Measurements from ENCODE around the gene ATXN2.
"Not testable (repeated sequence)": the region's sequence is repeated elsewhere in the genome, so short reads cannot be mapped to it uniquely, and the experiment has no call there.

DNA sequence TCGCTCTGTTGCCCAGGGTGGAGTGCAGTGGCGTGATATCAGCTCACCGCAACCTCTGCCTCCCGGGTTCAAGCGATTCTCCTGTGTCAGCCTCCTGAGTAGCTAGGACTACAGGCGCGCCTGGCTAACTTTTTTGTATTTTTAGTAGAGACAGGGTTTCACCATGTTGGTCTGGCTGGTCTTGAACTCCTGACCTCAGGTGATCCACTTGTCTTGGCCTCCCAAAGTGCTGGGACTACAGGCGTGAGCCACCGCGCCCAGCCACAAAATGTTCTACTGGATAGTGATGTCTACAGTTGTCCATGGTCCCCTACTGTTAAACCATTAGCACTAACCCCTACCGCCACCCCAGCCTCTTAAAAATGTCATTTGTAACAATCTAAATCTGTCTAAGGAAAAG is 139.0 kb downstream of the ATXN2 start:
- TF ChIP-seq EZH2 (optimal IDR thresholded peaks at IDR 0.05; ENCODE audit: low read depth, low read length): not testable (repeated sequence)
- TF ChIP-seq, protein P1, sequence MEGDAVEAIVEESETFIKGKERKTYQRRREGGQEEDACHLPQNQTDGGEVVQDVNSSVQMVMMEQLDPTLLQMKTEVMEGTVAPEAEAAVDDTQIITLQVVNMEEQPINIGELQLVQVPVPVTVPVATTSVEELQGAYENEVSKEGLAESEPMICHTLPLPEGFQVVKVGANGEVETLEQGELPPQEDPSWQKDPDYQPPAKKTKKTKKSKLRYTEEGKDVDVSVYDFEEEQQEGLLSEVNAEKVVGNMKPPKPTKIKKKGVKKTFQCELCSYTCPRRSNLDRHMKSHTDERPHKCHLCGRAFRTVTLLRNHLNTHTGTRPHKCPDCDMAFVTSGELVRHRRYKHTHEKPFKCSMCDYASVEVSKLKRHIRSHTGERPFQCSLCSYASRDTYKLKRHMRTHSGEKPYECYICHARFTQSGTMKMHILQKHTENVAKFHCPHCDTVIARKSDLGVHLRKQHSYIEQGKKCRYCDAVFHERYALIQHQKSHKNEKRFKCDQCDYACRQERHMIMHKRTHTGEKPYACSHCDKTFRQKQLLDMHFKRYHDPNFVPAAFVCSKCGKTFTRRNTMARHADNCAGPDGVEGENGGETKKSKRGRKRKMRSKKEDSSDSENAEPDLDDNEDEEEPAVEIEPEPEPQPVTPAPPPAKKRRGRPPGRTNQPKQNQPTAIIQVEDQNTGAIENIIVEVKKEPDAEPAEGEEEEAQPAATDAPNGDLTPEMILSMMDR (IDR thresholded peaks at IDR 0.05; ENCODE audit: low read length): not testable (repeated sequence)

Measured in MM.1S (cell line).